T-cell (primary cell): Measurements from ENCODE around the gene ACACB. TPM values are rescaled to one million over a fixed set of nuclear protein-coding genes. Genes with fewer than 3 reads are reported as not detected.

ENCODE experiments used
- ATAC-seq, 4 experiments: fragments of 200-7000 bp in 3 of 4; fragments of 150-1000 bp in 1 of 4; cut with Tn5 transposase; replicated peaks in 1 of 4; 1 replicate in 3 of 4; 2 replicates in 1 of 4; pipeline ENCODE4 v1.10.0; 2021; ENCODE audit warnings: moderate library complexity in 3 of 4, mild to moderate bottlenecking in 2 of 4, moderate number of reproducible peaks in 1 of 4
- CTCF ChIA-PET, 2 donors: fragments of 300-600 bp; sonication (Branson Sonifier 250); formaldehyde crosslinking; loops; one replicate each; lab custom pipeline; 2022; ENCODE audit warnings: antibody characterized with exemption in 2 of 2; lab: Charles Lee
- POLR2A ChIA-PET, 2 donors: fragments of 300-600 bp; sonication (Branson Sonifier 250); formaldehyde crosslinking; loops; one replicate each; lab custom pipeline; 2022; ENCODE audit warnings: antibody characterized with exemption in 2 of 2; lab: Charles Lee
- DNase-seq, 35 experiments: peaks; one replicate each; pipeline versions ENCODE4 v3.0.0 to v3.0.0-alpha.2; 2013 to 2023
- H3K27ac ChIP-seq: one replicate; pipeline ENCODE4 v1.5.1; 2013; ENCODE audit warnings: low read length
- H3K27me3 ChIP-seq, 2 experiments: replicated peaks in 1 of 2; 1 replicate in 1 of 2; 2 replicates in 1 of 2; pipeline versions ENCODE4 v1.6.1 to v1.7.0; 2013; ENCODE audit warnings: low read length in 1 of 2, mixed read lengths in 1 of 2; ENCODE audit not compliant: control insufficient read depth in 2 of 2, insufficient read depth in 2 of 2; ENCODE audit errors: extremely low read depth in 1 of 2
- H3K36me3 ChIP-seq, 2 donors: 1 replicate in 1 of 2; 2 replicates in 1 of 2; pipeline versions ENCODE4 v1.6.1 to v1.7.0; 2013; ENCODE audit warnings: low read length in 1 of 2; ENCODE audit not compliant: control insufficient read depth in 2 of 2, insufficient read depth in 1 of 2; ENCODE audit errors: extremely low read depth in 1 of 2
- H3K4me1 ChIP-seq, 2 experiments: 1 replicate in 1 of 2; 2 replicates in 1 of 2; pipeline versions ENCODE4 v1.6.1 to v1.7.0; 2013; ENCODE audit warnings: low read length in 2 of 2, mixed read lengths in 1 of 2; ENCODE audit not compliant: insufficient read depth in 2 of 2, control insufficient read depth in 1 of 2; ENCODE audit errors: extremely low read depth in 1 of 2
- H3K4me3 ChIP-seq, 2 donors: 1 replicate in 1 of 2; 2 replicates in 1 of 2; pipeline versions ENCODE4 v1.5.1 to v1.7.0; 2013; ENCODE audit warnings: mild to moderate bottlenecking in 2 of 2, low read length in 1 of 2, moderate library complexity in 1 of 2; ENCODE audit not compliant: control insufficient read depth in 1 of 2; ENCODE audit errors: extremely low read depth in 1 of 2
- H3K9me3 ChIP-seq: 2 replicates; pipeline ENCODE4 v1.7.0; 2013
- H3K27ac Mint-ChIP-seq, 2 donors: one replicate each; pipeline ENCODE4 v1.8.0; 2020 to 2021; ENCODE audit warnings: mild to moderate bottlenecking in 2 of 2, mixed read lengths in 2 of 2
- H3K27me3 Mint-ChIP-seq, 2 donors: one replicate each; pipeline ENCODE4 v1.8.0; 2021 to 2022; ENCODE audit warnings: mixed read lengths in 2 of 2
- H3K36me3 Mint-ChIP-seq: one replicate; pipeline ENCODE4 v1.8.0; 2021; ENCODE audit warnings: mixed read lengths
- H3K4me1 Mint-ChIP-seq, 3 donors: one replicate each; pipeline ENCODE4 v1.8.0; 2020 to 2022; ENCODE audit warnings: mixed read lengths in 3 of 3, mild to moderate bottlenecking in 1 of 3
- H3K4me3 Mint-ChIP-seq, 3 donors: one replicate each; pipeline ENCODE4 v1.8.0; 2020 to 2022; ENCODE audit warnings: mild to moderate bottlenecking in 3 of 3, mixed read lengths in 3 of 3, moderate library complexity in 3 of 3
- H3K9me3 Mint-ChIP-seq, 3 donors: one replicate each; pipeline ENCODE4 v1.8.0; 2020 to 2022; ENCODE audit warnings: mixed read lengths in 3 of 3
- WGBS: methylation state at CpG from one replicate; pipeline ENCODE4 v1.1.5; 2013; ENCODE audit warnings: missing lambda C conversion rate; ENCODE audit not compliant: insufficient coverage; 5-methylcytosine and 5-hydroxymethylcytosine counted together
- total RNA-seq, 35 experiments: library from RNA in 6 of 35; stranded (reverse) in 6 of 35; fragments of 120-200 nt in 1 of 35; gene quantifications; one replicate each; pipeline versions ENCODE4 v1.2.1 to v1.2.4 and lab custom pipeline; 2013 to 2026

Gene ACACB
- total RNA-seq, 5 donors from 2014 or later (not counting 1 experiment from before 2014, with no cell fraction given) = 24.8 to 34.1 (median 32.1) TPM

GRCh38 chr12:109160433-109160832, 44.0 kb downstream of the ACACB start:
- H3K4me3 Mint-ChIP-seq = no peak overlapping the region
- Histone ChIP-seq H3K27me3 (no peaks in the 10 kb centered on the region), H3K36me3 (no peaks in the 10 kb centered on the region), H3K4me1 (no peaks in the 10 kb centered on the region), H3K27ac (no peak overlapping the region), H3K4me3 (no peak overlapping the region), H3K9me3 (no peaks in the 10 kb centered on the region)
- H3K27me3 Mint-ChIP-seq = no peaks in the 10 kb centered on the region
- H3K27ac Mint-ChIP-seq = no peak overlapping the region
- ChIA-PET CTCF (no interaction called here), POLR2A (no interaction called here)
- DNase-seq (no peak), ATAC-seq (no peak)
- 100% methylated on average over 4 of the region's 7 CpGs for WGBS
- peaks cover 6 to 19% (median 7%) of the 10 kb centered on the region in 3 donors for H3K4me1 Mint-ChIP-seq
- H3K9me3 Mint-ChIP-seq = no peaks in the 10 kb centered on the region
- H3K36me3 Mint-ChIP-seq = peaks cover 2% of the 10 kb centered on the region

GRCh38 chr12:109160873-109161272, 44.5 kb downstream of the ACACB start:
- no peaks in the 10 kb centered on the region for H3K4me1 ChIP-seq
- Mint-ChIP-seq H3K9me3 (no peaks in the 10 kb centered on the region), H3K27ac (no peak overlapping the region), H3K36me3 (peaks cover 5% of the 10 kb centered on the region), H3K4me3 (no peak overlapping the region), H3K4me1 (peaks cover 2 to 15% (median 2%) of the 10 kb centered on the region in 3 donors), H3K27me3 (no peaks in the 10 kb centered on the region)
- H3K9me3 ChIP-seq = no peaks in the 10 kb centered on the region
- H3K36me3 ChIP-seq = no peaks in the 10 kb centered on the region
- ChIA-PET POLR2A (no interaction called here), CTCF (no interaction called here)
- ATAC-seq = no peak
- no peak overlapping the region for H3K27ac ChIP-seq
- WGBS = no CpG with 5 or more reads among the region's 4 CpGs
- no peaks in the 10 kb centered on the region for H3K27me3 ChIP-seq
- DNase-seq = no peak
- H3K4me3 ChIP-seq = no peak overlapping the region

- ATAC-seq = no peak
- no peaks in the 10 kb centered on the region for H3K4me1 ChIP-seq
- H3K27ac Mint-ChIP-seq = no peak overlapping the region
- H3K27me3 Mint-ChIP-seq = no peaks in the 10 kb centered on the region
- H3K9me3 ChIP-seq = no peaks in the 10 kb centered on the region
- POLR2A ChIA-PET = interaction anchor here in 1 of 2 donors (0.7 kb wide), 1 partner anchor 64 kb away, joined by 3 read pairs; no protein-coding TSS in a partner anchor
- H3K27ac ChIP-seq = no peak overlapping the region
- WGBS = 100% methylated on average over 4 of the region's 5 CpGs
- H3K9me3 Mint-ChIP-seq = no peaks in the 10 kb centered on the region
- CTCF ChIA-PET = no interaction called here
- peaks cover 0 to 4% of the 10 kb centered on the region in 2 donors for H3K36me3 ChIP-seq
- H3K36me3 Mint-ChIP-seq = peaks cover 10% of the 10 kb centered on the region
- no peaks in the 10 kb centered on the region for H3K27me3 ChIP-seq
- H3K4me1 Mint-ChIP-seq = peaks cover 0 to 12% (median 2%) of the 10 kb centered on the region in 3 donors
- no peak overlapping the region for H3K4me3 Mint-ChIP-seq
- DNase-seq = no peak
- no peak overlapping the region for H3K4me3 ChIP-seq
Observed at GRCh38 chr12:109162551-109162950, 46.2 kb downstream of the ACACB start.

- Mint-ChIP-seq H3K27ac (no peak overlapping the region), H3K4me1 (peaks cover 0 to 8% (median 2%) of the 10 kb centered on the region in 3 donors), H3K27me3 (no peaks in the 10 kb centered on the region), H3K36me3 (peaks cover 15% of the 10 kb centered on the region), H3K9me3 (no peaks in the 10 kb centered on the region), H3K4me3 (no peak overlapping the region)
- Histone ChIP-seq H3K4me1 (no peaks in the 10 kb centered on the region), H3K27me3 (no peaks in the 10 kb centered on the region), H3K36me3 (peaks cover 0 to 7% of the 10 kb centered on the region in 2 donors), H3K27ac (no peak overlapping the region), H3K9me3 (no peaks in the 10 kb centered on the region), H3K4me3 (no peak overlapping the region)
- POLR2A ChIA-PET = interaction anchor here in 1 of 2 donors (0.7 kb wide), 1 partner anchor 64 kb away, joined by 3 read pairs; no protein-coding TSS in a partner anchor
- DNase-seq (no peak), ATAC-seq (no peak)
- 80% methylated on average over 1 of the region's 6 CpGs for WGBS
- CTCF ChIA-PET = no interaction called here
Observed at GRCh38 chr12:109163167-109163566, 46.8 kb downstream of the ACACB start.

GRCh38 chr12:109165599-109165998, 49.2 kb downstream of the ACACB start:
- H3K27me3 ChIP-seq = no peaks in the 10 kb centered on the region
- WGBS = no CpG with 5 or more reads among the region's 1 CpG
- POLR2A ChIA-PET = no interaction called here

GRCh38 chr12:109166371-109166770, 50.0 kb downstream of the ACACB start:
- DNase-seq = no peak
- Histone ChIP-seq H3K27ac (no peak overlapping the region), H3K4me1 (no peaks in the 10 kb centered on the region), H3K36me3 (peaks cover 0 to 12% of the 10 kb centered on the region in 2 donors), H3K4me3 (no peak overlapping the region), H3K27me3 (no peaks in the 10 kb centered on the region), H3K9me3 (no peaks in the 10 kb centered on the region)
- CTCF ChIA-PET = no interaction called here
- ATAC-seq = no peak
- Mint-ChIP-seq H3K4me3 (no peak overlapping the region), H3K36me3 (peaks cover 30% of the 10 kb centered on the region), H3K27me3 (no peaks in the 10 kb centered on the region), H3K9me3 (no peaks in the 10 kb centered on the region), H3K4me1 (peaks cover 0 to 8% (median 2%) of the 10 kb centered on the region in 3 donors), H3K27ac (no peak overlapping the region)
- 86% methylated on average over 7 of the region's 9 CpGs for WGBS
- POLR2A ChIA-PET = no interaction called here

More at GRCh38 chr12:109165599-109165998, 49.2 kb downstream of the ACACB start:
- DNase-seq = no peak
- Mint-ChIP-seq H3K9me3 (no peaks in the 10 kb centered on the region), H3K4me1 (peaks cover 0 to 8% (median 2%) of the 10 kb centered on the region in 3 donors), H3K27me3 (no peaks in the 10 kb centered on the region), H3K36me3 (peaks cover 29% of the 10 kb centered on the region), H3K4me3 (no peak overlapping the region), H3K27ac (no peak overlapping the region)
- ATAC-seq = no peak
- CTCF ChIA-PET = no interaction called here
- Histone ChIP-seq H3K27ac (no peak overlapping the region), H3K4me3 (no peak overlapping the region), H3K36me3 (peaks cover 0 to 12% of the 10 kb centered on the region in 2 donors), H3K9me3 (no peaks in the 10 kb centered on the region), H3K4me1 (no peaks in the 10 kb centered on the region)
